Coronary artery (tissue), 2 donors: Measurements from ENCODE around the gene LRPPRC.

Experiments used
- DNase-seq: peaks from one replicate; pipeline ENCODE4 v3.0.0-alpha.2; 2017; ENCODE audit warnings: low spot score
- H3K27ac ChIP-seq, 2 donors: fragments of 200-600 bp; sonication (generic); one replicate each; pipeline ENCODE4 v1.5.1; 2016 to 2019
- H3K4me3 ChIP-seq: fragments of 200-600 bp; sonication (generic); 2 replicates; pipeline ENCODE4 v1.5.1; 2016; ENCODE audit warnings: mild to moderate bottlenecking, moderate library complexity
- TF ChIP-seq, protein P1 (sequence below): fragments of 200-600 bp; sonication (generic); IDR thresholded peaks from one replicate; pipeline ENCODE4 v1.5.1; 2019; ENCODE audit warnings: antibody characterized with exemption

The LRPPRC gene

GRCh38 chr2:43851011-43851980 is 144.5 kb downstream of the LRPPRC start:
- H3K27ac ChIP-seq, result no peak overlapping the region
- no peak for DNase-seq
- TF ChIP-seq, protein P1, sequence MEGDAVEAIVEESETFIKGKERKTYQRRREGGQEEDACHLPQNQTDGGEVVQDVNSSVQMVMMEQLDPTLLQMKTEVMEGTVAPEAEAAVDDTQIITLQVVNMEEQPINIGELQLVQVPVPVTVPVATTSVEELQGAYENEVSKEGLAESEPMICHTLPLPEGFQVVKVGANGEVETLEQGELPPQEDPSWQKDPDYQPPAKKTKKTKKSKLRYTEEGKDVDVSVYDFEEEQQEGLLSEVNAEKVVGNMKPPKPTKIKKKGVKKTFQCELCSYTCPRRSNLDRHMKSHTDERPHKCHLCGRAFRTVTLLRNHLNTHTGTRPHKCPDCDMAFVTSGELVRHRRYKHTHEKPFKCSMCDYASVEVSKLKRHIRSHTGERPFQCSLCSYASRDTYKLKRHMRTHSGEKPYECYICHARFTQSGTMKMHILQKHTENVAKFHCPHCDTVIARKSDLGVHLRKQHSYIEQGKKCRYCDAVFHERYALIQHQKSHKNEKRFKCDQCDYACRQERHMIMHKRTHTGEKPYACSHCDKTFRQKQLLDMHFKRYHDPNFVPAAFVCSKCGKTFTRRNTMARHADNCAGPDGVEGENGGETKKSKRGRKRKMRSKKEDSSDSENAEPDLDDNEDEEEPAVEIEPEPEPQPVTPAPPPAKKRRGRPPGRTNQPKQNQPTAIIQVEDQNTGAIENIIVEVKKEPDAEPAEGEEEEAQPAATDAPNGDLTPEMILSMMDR, result no peak
- H3K4me3 ChIP-seq, result no peak overlapping the region

DNA sequence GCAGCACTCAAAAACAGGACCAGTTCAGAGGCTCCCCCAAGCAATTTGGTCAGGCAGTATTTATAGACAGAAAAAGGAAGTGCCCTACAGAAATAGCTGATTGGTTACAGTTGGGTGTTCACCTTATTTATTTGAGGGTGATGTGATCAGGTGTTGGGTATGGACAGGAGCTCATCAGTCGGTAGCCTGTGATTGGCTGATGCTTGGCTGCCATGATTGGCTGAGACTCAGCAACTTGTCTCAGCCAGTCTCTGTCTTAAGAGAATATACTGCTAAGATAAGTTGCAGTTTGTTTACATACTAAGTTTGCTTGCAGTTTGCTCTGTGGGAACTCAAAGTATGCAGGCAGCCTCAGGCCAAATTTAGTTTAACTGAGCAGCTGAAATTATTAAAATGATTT is 147.6 kb downstream of the LRPPRC start:
- Histone ChIP-seq H3K4me3 (no peak overlapping the region), H3K27ac (no peak overlapping the region)
- TF ChIP-seq, protein P1, result no peak
- DNase-seq, result no peak

GRCh38 chr2:43846140-43846793 is 149.5 kb downstream of the LRPPRC start:
- no peak for DNase-seq
- Histone ChIP-seq H3K27ac (no peak overlapping the region), H3K4me3 (no peak overlapping the region)
- TF ChIP-seq, protein P1, result no peak

GRCh38 chr2:43845181-43845580 is 150.6 kb downstream of the LRPPRC start:
- TF ChIP-seq, protein P1, result no peak
- no peak for DNase-seq
- H3K27ac ChIP-seq, result no peak overlapping the region

GRCh38 chr2:43842866-43843226 is 152.9 kb downstream of the LRPPRC start:
- no peak for DNase-seq
- TF ChIP-seq, protein P1, result no peak
- no peak overlapping the region for H3K27ac ChIP-seq
- H3K4me3 ChIP-seq, result no peak overlapping the region

More at GRCh38 chr2:43845181-43845580, 150.6 kb downstream of the LRPPRC start:
- no peak overlapping the region for H3K4me3 ChIP-seq

DNA sequence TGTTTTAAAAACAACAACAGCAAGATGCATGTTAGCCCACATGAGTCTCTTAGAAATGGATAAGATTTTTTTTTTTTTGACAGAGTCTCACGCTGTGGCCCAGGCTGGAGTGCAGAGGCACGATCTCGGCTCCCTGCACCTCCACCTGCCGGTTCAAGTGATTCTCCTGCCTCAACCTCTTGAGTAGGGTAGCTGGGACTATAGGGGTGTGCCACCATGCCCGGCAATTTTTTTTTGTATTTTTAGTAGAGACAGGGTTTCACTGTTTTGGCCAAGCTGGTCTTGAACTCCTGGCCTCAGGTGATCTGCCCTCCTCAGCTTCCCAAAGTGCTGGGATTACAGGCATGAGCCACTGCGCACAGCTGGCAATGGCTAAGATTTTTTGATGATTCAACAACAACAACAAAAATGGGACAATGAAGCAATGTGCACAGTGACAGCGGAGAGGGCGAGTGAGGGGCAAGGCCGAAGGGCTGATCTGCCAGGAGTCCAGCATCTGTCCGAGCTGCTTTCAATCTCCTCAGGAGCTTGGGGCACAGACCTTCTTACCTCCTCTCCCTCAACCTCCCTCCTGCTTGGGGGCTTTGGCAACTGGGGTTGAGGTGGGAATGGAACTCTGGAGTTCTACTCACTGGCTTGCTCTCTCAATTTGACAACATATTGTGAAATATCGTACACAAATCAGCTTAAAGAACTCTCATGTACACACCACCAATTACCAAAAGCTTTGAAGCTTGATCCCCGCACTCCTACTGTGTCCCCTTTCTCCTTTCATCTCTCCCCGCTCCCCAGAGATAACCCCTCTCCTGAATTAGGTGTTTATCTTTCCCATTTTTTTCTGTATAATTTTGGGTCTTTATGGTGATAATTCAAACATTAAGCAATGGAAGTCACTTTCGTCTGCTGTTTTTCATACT is 153.6 kb downstream of the LRPPRC start:
- TF ChIP-seq, protein P1, result no peak
- H3K27ac ChIP-seq, result no peak overlapping the region
- DNase-seq, result no peak
- no peak overlapping the region for H3K4me3 ChIP-seq
